ENCODE measurements around the gene SLC16A9. TPM values are rescaled to one million over a fixed set of nuclear protein-coding genes. Genes with fewer than 3 reads are reported as not detected.
"Not testable (repeated sequence)": the region's sequence is repeated elsewhere in the genome, so short reads cannot be mapped to it uniquely, and the experiment has no call there.

SLC16A9 gene
- total and polyA plus RNA-seq, 10 donors, result 2.1 to 58.9 (median 27.0) TPM

DNA sequence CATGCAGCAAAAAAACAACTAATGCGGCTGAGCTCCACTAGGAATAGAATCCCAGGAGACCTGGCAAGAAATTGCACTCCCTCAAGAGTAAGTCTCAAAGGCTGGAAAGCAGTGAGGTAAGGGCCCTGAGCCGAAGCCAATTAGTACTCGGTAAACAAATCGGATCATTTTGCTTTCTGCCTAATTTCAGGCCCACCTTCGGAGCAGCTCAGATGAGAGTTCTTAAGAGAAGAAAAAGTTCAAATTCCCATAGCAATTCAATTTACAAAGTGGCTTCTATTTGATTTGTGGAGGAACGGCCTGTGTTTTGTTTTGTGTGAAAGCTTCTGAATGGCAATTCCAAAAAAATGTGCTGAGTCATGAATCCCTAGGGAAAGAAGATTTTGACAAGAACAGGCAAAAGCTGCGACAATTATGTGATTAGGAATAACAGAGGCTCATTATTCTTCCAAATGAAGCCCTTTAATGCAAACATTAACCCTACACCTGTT is 60.9 kb downstream of the SLC16A9 start:
- intact Hi-C loops (cut with DNase I; ENCODE audit: low total_unique reads), result no loop called here
- no peak for TF ChIP-seq POLR2A (IDR thresholded peaks at IDR 0.05)
- TF ChIP-seq, protein P1, sequence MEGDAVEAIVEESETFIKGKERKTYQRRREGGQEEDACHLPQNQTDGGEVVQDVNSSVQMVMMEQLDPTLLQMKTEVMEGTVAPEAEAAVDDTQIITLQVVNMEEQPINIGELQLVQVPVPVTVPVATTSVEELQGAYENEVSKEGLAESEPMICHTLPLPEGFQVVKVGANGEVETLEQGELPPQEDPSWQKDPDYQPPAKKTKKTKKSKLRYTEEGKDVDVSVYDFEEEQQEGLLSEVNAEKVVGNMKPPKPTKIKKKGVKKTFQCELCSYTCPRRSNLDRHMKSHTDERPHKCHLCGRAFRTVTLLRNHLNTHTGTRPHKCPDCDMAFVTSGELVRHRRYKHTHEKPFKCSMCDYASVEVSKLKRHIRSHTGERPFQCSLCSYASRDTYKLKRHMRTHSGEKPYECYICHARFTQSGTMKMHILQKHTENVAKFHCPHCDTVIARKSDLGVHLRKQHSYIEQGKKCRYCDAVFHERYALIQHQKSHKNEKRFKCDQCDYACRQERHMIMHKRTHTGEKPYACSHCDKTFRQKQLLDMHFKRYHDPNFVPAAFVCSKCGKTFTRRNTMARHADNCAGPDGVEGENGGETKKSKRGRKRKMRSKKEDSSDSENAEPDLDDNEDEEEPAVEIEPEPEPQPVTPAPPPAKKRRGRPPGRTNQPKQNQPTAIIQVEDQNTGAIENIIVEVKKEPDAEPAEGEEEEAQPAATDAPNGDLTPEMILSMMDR (IDR thresholded peaks at IDR 0.05 in 8 of 11, conservative IDR thresholded peaks at IDR 0.05 in 3 of 11), result no peak
- TF ChIP-seq POLR2AphosphoS5 (IDR thresholded peaks at IDR 0.05), result no peak
- peaks cover 3 to 38% (median 27%) of the 10 kb centered on the region in 8 donors for H3K9me3 ChIP-seq
- no peak overlapping the region for H3K4me3 ChIP-seq
- no peaks in the 10 kb centered on the region for H3K36me3 ChIP-seq
- DNase-seq, result no peak
- 81 to 90% (median 82%) methylated on average over 7 of the region's 7 CpGs for WGBS, 5 donors
- H3K4me1 ChIP-seq, result peaks cover 0 to 9% (median 4%) of the 10 kb centered on the region in 6 donors
- H3K27me3 ChIP-seq (replicated peaks in 1 of 7), result no peaks in the 10 kb centered on the region
- no peak overlapping the region for H3K27ac ChIP-seq

DNA sequence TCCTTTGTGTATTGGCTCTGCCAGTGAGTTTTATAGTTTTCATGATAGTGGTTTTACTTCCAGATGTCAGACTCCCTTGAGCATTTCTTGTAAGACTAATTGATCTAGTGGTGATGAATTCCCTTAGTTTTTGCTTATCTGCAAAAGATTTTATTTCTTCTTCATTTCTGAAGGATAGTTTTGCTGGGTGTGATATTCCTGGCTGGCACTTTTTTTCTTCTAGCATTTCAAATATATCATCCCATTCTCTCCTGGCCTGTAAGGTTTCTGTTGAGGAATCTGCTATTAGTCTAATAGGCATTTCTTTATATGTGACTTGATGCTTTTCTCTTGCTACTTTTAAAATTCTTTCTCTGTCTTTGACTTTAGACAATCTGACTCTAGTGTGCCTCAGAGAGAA is 64.8 kb downstream of the SLC16A9 start:
- TF ChIP-seq POLR2AphosphoS5 (IDR thresholded peaks at IDR 0.05), result no peak
- Histone ChIP-seq H3K9me3 (peaks cover 3 to 46% (median 28%) of the 10 kb centered on the region in 8 donors), H3K36me3 (no peaks in the 10 kb centered on the region), H3K27me3 (replicated peaks in 1 of 7) (no peaks in the 10 kb centered on the region), H3K4me1 (peaks cover 0 to 5% (median 0%) of the 10 kb centered on the region in 6 donors), H3K27ac (no peak overlapping the region), H3K4me3 (no peak overlapping the region)
- intact Hi-C loops (cut with DNase I; ENCODE audit: low total_unique reads), result no loop called here
- DNase-seq, result no peak

DNA sequence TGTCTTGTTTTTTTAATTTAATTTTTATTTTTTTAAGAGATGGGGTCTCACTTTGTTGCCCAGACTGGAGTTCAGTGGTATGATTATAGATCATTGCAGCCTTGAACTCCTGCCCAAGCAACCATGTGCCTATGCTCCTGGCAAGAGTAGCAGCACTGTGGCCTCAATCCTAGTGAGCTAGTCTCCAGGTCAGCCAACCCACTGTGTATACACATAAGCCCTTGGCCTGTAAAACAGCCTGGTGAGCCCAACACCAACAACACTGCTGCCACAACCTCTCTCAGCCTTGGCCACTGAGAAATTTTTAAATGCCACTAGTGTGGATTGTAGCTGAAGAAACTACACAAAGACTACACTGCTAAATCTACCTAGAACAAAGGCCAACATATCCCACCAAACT is 68.0 kb downstream of the SLC16A9 start:
- intact Hi-C loops (cut with DNase I; ENCODE audit: low total_unique reads); H3K4me1 ChIP-seq; DNase-seq; H3K27ac ChIP-seq; H3K36me3 ChIP-seq; H3K4me3 ChIP-seq; H3K27me3 ChIP-seq (replicated peaks in 1 of 7): not testable (repeated sequence)
- H3K9me3 ChIP-seq, result peaks cover 3 to 38% (median 26%) of the 10 kb centered on the region in 8 donors

DNA sequence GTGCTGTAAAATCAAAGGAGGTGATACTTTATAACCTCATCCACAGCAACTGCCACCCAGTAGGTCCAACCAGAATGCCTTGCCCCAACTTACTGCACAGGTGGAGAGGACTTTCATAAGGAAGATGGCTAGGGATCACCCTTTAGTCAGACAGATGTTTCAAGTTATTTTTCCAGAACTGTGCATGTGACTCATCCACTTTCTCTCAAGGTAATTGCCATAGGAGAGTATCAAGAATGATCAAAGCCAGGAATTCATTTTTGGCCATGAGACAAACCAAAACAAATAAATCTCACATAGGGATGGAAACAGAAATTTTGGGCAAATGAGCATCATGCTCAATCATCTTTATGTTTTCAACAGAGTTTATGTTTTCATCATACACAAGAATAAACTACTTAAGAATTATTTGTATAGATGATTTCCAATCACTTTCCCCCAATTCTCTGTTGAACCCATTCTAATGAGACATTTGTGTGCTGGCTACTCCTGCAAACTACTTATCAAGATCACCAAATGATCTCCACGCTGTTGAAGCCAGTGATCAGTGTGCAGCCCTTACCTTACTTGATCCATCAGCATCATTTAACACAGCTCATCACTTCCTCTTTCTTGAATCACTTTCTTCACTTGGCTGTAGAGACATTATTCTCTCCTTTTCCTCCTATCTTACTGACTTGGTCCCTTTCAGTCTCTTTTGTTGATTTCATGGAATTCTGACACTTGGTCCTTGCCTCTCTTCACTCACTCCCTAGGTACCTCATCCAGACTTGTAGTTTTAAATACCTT is 74.0 kb downstream of the SLC16A9 start:
- Histone ChIP-seq H3K27me3 (replicated peaks in 1 of 7) (no peaks in the 10 kb centered on the region), H3K4me3 (no peak overlapping the region), H3K27ac (no peak overlapping the region), H3K4me1 (no peaks in the 10 kb centered on the region), H3K9me3 (peaks cover 0 to 6% (median 0%) of the 10 kb centered on the region in 8 donors), H3K36me3 (no peaks in the 10 kb centered on the region)
- 71 to 90% (median 88%) methylated on average over 1 of the region's 1 CpG for WGBS, 5 donors
- no peak for DNase-seq
- intact Hi-C loops (cut with DNase I; ENCODE audit: low total_unique reads), result no loop called here
- TF ChIP-seq POLR2A (IDR thresholded peaks at IDR 0.05) (no peak), POLR2AphosphoS5 (IDR thresholded peaks at IDR 0.05) (no peak)
- TF ChIP-seq, protein P1 (IDR thresholded peaks at IDR 0.05 in 8 of 11, conservative IDR thresholded peaks at IDR 0.05 in 3 of 11), result no peak

DNA sequence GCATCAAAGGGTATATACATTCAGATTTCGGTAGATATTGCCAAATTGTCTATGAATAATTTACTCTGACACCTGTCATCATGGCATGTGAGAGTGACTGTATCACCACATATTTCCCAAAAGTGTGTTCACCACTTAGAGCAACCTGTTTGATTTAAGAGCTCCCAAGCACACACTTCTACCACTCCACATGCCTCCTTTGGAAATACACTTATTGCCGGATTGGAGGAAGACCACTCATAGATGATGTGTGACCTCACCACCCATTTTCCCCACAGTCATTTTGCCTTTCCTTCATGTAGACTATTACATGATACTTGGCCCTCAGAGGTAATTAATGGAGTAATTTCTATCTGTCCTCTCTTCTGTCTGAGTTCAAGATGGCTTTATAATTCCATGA is 75.5 kb downstream of the SLC16A9 start:
- H3K27me3 ChIP-seq (replicated peaks in 1 of 7), result no peaks in the 10 kb centered on the region
- intact Hi-C loops (cut with DNase I; ENCODE audit: low total_unique reads), result no loop called here
- WGBS, 5 donors, result 85 to 94% (median 90%) methylated on average over 2 of the region's 2 CpGs

More for the DNA sequence above, 75.5 kb downstream of the SLC16A9 start:
- Histone ChIP-seq H3K27ac (no peak overlapping the region), H3K4me3 (no peak overlapping the region), H3K36me3 (no peaks in the 10 kb centered on the region), H3K9me3 (peaks cover 0 to 6% (median 0%) of the 10 kb centered on the region in 8 donors), H3K4me1 (no peaks in the 10 kb centered on the region)
- TF ChIP-seq, protein P1 (IDR thresholded peaks at IDR 0.05 in 8 of 11, conservative IDR thresholded peaks at IDR 0.05 in 3 of 11), result no peak
- TF ChIP-seq POLR2AphosphoS5 (IDR thresholded peaks at IDR 0.05) (no peak), POLR2A (IDR thresholded peaks at IDR 0.05) (no peak)
- no peak for DNase-seq

Measured in spleen (tissue), 11 donors.